Pancreas (tissue), 10 donors: ENCODE measurements around the gene SPIRE2. TPM values are rescaled to one million over a fixed set of nuclear protein-coding genes. Genes with fewer than 3 reads are reported as not detected.
A peak's percentile ranks its signal among the peaks of the same experiment; 100 is the strongest.

Experiments
- ATAC-seq, 4 donors: fragments of 200-7000 bp; cut with Tn5 transposase; one replicate each; pipeline versions ENCODE4 v1.8.0 to v1.9.1; 2020; ENCODE audit warnings: mild to moderate bottlenecking in 4 of 4, moderate library complexity in 4 of 4
- DNase-seq, 6 donors: peaks; one replicate each; pipeline ENCODE4 v3.0.0-alpha.2; 2020
- FAIRE-seq: peaks from 2 replicates; lab custom pipeline; 2012; peaks lifted over from hg19 to GRCh38; lab: Jason Lieb, UNC
- H3K27ac ChIP-seq, 4 donors: fragments of 200-600 bp; sonication (generic); 1 replicate in 3 of 4; 2 replicates in 1 of 4; pipeline versions ENCODE4 v1.5.0 to v1.8.0; 2020
- H3K27me3 ChIP-seq, 4 donors: fragments of 200-600 bp; one replicate each; pipeline ENCODE4 v1.8.0; 2021
- H3K36me3 ChIP-seq, 3 donors: fragments of 200-600 bp; sonication (generic) in 1 of 3; one replicate each; pipeline versions ENCODE4 v1.5.0 to v1.8.0; 2020 to 2021
- H3K4me1 ChIP-seq, 3 donors: fragments of 200-600 bp; one replicate each; pipeline ENCODE4 v1.8.0; 2021
- H3K4me3 ChIP-seq, 4 donors: fragments of 200-600 bp; sonication (generic) in 2 of 4; one replicate each; pipeline versions ENCODE4 v1.5.0 to v1.8.0; 2020 to 2021
- H3K9me3 ChIP-seq, 4 donors: fragments of 200-600 bp; one replicate each; pipeline ENCODE4 v1.8.0; 2021
- CTCF ChIP-seq, 4 donors: fragments of 200-600 bp; sonication (generic) in 3 of 4; IDR thresholded peaks; one replicate each; pipeline versions ENCODE4 v1.5.0 to v1.8.0; 2021; ENCODE audit warnings: antibody characterized with exemption in 4 of 4
- WGBS, 2 donors: extraction: QIAGEN DNeasy Blood & Tissue Kit; methylation state at CpG; one replicate each; pipeline ENCODE4 v1.1.7; 2013; 5-methylcytosine and 5-hydroxymethylcytosine counted together
- intact Hi-C, 3 donors: fragments of 100-400 bp; cut with DNase I; formaldehyde crosslinking; loops; one replicate each; pipeline versions ENCODE4 v1.11.1 to v1.14.2; 2022
- polyA plus RNA-seq, 2 donors: library from polyadenylated mRNA; stranded (reverse); fragments of 200-250 nt; gene quantifications; one replicate each; pipeline ENCODE4 v1.2.3, GENCODE V29; 2013
- total RNA-seq, 6 donors: library from RNA; stranded (reverse); fragmentation: NEBNext Ultra II Directional in 4 of 6; extraction: Animal tissue kit (Norgen Biotek cat#: 25700) in 4 of 6; gene quantifications; one replicate each; pipeline versions ENCODE4 v1.2.1 to v1.2.4, GENCODE V29; 2021 to 2023
- donor health status: healthy with polysubstance abuse.
- donor health status: DM: no; HTN: no; CAD: no; lungs with moderate emphysema.
- donor health status: DM: no; HTN: no; CAD: no.
- donor health status: control.
- donor health status: control.
- donor health status: Bipolar disorder and iron deficiency.
- donor health status: DM: yes; HTN: yes; CAD: no.
- donor health status: DM: no; HTN: no; CAD: no.
- donor health status: DM: no; HTN: no; CAD: no.
- donor health status: DM: yes; HTN: yes; CAD: no.

SPIRE2 gene
- total and polyA plus RNA-seq, 8 donors = 1.6 to 11.5 (median 2.8) TPM

DNA sequence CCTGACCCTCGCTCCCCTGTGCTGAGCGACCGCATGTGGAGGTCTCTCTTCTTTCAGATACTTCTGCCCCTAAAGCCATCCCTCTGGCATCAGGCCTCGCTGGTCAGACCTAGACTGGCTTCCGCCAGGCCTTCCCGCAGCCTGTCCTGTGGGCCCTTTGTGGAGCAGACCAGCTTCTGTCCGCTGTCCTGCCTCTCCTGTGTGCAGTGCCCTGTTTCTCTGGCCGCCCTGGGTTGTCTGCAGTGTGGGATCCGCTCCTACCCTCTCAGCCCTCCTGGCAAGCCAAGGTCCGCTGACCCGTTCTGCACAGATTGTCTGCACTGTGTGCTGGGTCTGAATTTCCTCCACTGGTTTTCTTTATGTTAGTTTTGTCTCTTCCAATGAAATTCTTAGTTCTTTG, 68.9 kb downstream of the SPIRE2 start:
- Histone ChIP-seq H3K9me3 (no peaks in the 10 kb centered on the region), H3K36me3 (peaks cover 4 to 65% (median 27%) of the 10 kb centered on the region in 3 donors), H3K4me3 (no peak overlapping the region), H3K27ac (no peak overlapping the region), H3K27me3 (no peaks in the 10 kb centered on the region), H3K4me1 (no peaks in the 10 kb centered on the region)
- DNase-seq (peak in 1 of 6 donors; percentile 49), ATAC-seq (no peak), FAIRE-seq (no peak)
- intact Hi-C loops = no loop called here
- no peak for TF ChIP-seq CTCF (IDR thresholded peaks at IDR 0.05)
- 98% methylated on average over 11 of the region's 11 CpGs for WGBS, 2 donors

GRCh38 chr16:89898201-89898967, 70.1 kb downstream of the SPIRE2 start:
- Histone ChIP-seq H3K4me1 (no peaks in the 10 kb centered on the region), H3K9me3 (no peaks in the 10 kb centered on the region), H3K27ac (no peak overlapping the region), H3K36me3 (peaks cover 4 to 64% (median 27%) of the 10 kb centered on the region in 3 donors), H3K27me3 (no peaks in the 10 kb centered on the region), H3K4me3 (no peak overlapping the region)
- intact Hi-C loops = no loop called here
- no peak for FAIRE-seq
- TF ChIP-seq CTCF (IDR thresholded peaks at IDR 0.05) = no peak
- peak in 1 of 6 donors; percentile 64 for DNase-seq
- no peak for ATAC-seq
- 96 to 97% methylated on average over 36 of the region's 36 CpGs for WGBS, 2 donors

GRCh38 chr16:89899879-89900481, 71.7 kb downstream of the SPIRE2 start:
- no peak for TF ChIP-seq CTCF (IDR thresholded peaks at IDR 0.05)
- WGBS, 2 donors = 94 to 96% methylated on average over 20 of the region's 20 CpGs
- H3K4me3 ChIP-seq = no peak overlapping the region
- H3K36me3 ChIP-seq = peaks cover 4 to 71% (median 31%) of the 10 kb centered on the region in 3 donors
- no peaks in the 10 kb centered on the region for H3K27me3 ChIP-seq
- ATAC-seq = no peak
- intact Hi-C loops = no loop called here
- no peaks in the 10 kb centered on the region for H3K9me3 ChIP-seq
- H3K27ac ChIP-seq = no peak overlapping the region
- FAIRE-seq = no peak
- H3K4me1 ChIP-seq = no peaks in the 10 kb centered on the region
- DNase-seq = no peak

GRCh38 chr16:89900885-89901284, 72.6 kb downstream of the SPIRE2 start:
- FAIRE-seq (no peak), DNase-seq (peak in 1 of 6 donors; percentile 57), ATAC-seq (no peak)
- no peak for TF ChIP-seq CTCF (IDR thresholded peaks at IDR 0.05)
- H3K27me3 ChIP-seq = no peaks in the 10 kb centered on the region
- WGBS, 2 donors = 98 to 100% methylated on average over 17 of the region's 17 CpGs
- peaks cover 4 to 63% (median 27%) of the 10 kb centered on the region in 3 donors for H3K36me3 ChIP-seq
- H3K4me1 ChIP-seq = no peaks in the 10 kb centered on the region
- H3K9me3 ChIP-seq = no peaks in the 10 kb centered on the region
- intact Hi-C loops = no loop called here
- no peak overlapping the region for H3K4me3 ChIP-seq
- no peak overlapping the region for H3K27ac ChIP-seq

GRCh38 chr16:89902980-89903379, 74.7 kb downstream of the SPIRE2 start:
- no peaks in the 10 kb centered on the region for H3K4me1 ChIP-seq
- no peak overlapping the region for H3K4me3 ChIP-seq
- peak in 2 of 4 donors; percentile 13 to 24 for ATAC-seq
- DNase-seq = peak in 1 of 6 donors; percentile 56
- no peak for FAIRE-seq
- H3K9me3 ChIP-seq = no peaks in the 10 kb centered on the region
- no peak overlapping the region for H3K27ac ChIP-seq
- no peak for TF ChIP-seq CTCF (IDR thresholded peaks at IDR 0.05)
- peaks cover 4 to 61% (median 32%) of the 10 kb centered on the region in 3 donors for H3K36me3 ChIP-seq
- no peaks in the 10 kb centered on the region for H3K27me3 ChIP-seq
- intact Hi-C loops = no loop called here
- WGBS, 2 donors = 94 to 95% methylated on average over 11 of the region's 11 CpGs
